GM13976 (cell line): ENCODE results near the gene GUCY2C.

Experiments used
- DNase-seq: peaks from one replicate; pipeline ENCODE4 v3.0.0; 2012; ENCODE audit warnings: low spot score
- in situ Hi-C: fragments of 300-500 bp; cut with MboI; formaldehyde crosslinking; loops from one replicate; pipeline ENCODE4 v1.12.0; 2022; ENCODE audit warnings: low sequenced_read_pairs, mixed read lengths, inconsistent platforms; ENCODE audit not compliant: unreplicated experiment
- TF ChIP-seq, protein P1 (sequence below): IDR thresholded peaks from 2 replicates; pipeline ENCODE4 v1.5.1; 2012; ENCODE audit warnings: borderline replicate concordance, mild to moderate bottlenecking; ENCODE audit not compliant: insufficient read depth; ENCODE audit errors: extremely low read depth, missing control alignments, control extremely low read depth

GUCY2C gene

DNA sequence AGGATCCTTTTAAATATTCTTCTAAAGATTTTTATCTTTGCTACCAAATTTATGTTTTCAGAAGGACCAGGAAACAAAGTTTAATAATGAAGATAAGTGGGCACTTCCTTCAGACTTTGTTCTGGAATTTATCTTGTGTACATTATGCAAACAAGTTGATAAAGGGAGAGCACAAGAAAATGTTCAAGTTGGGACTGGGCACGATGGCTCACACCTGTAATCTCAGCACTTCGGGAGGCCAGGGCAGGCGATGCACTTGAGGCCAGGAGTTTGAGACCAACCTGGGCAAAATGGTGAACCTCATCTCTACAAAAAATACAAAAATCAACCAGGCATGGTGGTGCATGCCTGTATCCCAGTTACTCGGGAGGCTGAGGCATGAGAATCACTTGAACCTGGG lies 133.4 kb downstream of the GUCY2C start:
- no peak for DNase-seq
- TF ChIP-seq, protein P1, sequence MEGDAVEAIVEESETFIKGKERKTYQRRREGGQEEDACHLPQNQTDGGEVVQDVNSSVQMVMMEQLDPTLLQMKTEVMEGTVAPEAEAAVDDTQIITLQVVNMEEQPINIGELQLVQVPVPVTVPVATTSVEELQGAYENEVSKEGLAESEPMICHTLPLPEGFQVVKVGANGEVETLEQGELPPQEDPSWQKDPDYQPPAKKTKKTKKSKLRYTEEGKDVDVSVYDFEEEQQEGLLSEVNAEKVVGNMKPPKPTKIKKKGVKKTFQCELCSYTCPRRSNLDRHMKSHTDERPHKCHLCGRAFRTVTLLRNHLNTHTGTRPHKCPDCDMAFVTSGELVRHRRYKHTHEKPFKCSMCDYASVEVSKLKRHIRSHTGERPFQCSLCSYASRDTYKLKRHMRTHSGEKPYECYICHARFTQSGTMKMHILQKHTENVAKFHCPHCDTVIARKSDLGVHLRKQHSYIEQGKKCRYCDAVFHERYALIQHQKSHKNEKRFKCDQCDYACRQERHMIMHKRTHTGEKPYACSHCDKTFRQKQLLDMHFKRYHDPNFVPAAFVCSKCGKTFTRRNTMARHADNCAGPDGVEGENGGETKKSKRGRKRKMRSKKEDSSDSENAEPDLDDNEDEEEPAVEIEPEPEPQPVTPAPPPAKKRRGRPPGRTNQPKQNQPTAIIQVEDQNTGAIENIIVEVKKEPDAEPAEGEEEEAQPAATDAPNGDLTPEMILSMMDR, result no peak
- in situ Hi-C loops, result no loop called here
